ENCODE measurements around the gene GPD1.

The GPD1 gene

DNA sequence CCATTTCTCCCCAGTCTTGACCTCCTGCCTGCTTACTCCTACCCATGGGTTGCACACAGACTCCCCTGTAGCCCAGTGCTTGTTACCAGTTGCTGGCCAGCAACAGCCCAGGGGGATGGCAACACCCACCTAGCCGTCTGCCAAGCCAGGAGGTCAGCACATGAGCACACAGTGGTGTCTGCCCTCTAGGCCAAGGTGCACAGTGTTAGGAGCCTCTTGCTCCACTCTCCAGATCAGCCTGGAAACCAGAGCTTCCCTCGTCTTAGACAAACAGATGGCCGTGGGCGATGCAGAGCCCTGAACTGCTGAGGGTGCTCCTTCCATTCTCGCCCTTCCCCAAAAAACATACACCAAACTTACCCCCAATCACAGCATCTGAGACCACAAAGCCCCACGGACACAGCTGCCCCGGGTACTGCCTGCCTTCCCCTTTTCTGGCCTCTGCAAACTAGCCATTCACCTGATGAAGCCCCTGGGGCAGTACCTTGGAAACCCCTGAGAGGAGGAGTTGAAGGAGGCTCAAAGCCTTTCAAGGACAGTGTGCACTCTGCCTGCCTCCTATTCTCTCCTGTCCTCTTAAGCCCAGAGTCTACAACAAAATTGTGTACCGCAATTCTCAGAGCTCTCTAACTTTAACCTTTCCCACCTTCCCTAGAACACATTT, 1.0 kb upstream of the GPD1 start:
- no peak for DNase-seq

DNA sequence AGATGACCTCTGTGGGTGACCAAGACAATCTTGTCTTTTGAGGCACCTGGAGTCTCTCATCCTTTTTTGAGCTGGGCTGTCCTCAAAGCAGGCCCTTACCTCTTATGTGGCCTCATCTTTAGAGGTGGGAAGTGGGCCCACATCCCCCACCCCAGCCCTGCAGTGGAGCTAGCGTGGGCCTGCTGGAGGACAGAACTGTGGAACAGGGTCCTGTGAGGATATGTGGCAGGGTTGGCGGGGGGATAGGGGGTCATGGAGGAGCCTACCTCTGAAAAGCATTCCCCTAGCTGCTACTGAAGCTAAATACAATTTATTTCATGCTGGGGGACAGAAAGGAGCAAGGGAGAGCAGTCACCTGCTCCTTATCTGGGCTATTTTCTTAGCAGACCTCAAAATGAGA, 457 bp upstream of the GPD1 start:
- no peak for DNase-seq

DNA sequence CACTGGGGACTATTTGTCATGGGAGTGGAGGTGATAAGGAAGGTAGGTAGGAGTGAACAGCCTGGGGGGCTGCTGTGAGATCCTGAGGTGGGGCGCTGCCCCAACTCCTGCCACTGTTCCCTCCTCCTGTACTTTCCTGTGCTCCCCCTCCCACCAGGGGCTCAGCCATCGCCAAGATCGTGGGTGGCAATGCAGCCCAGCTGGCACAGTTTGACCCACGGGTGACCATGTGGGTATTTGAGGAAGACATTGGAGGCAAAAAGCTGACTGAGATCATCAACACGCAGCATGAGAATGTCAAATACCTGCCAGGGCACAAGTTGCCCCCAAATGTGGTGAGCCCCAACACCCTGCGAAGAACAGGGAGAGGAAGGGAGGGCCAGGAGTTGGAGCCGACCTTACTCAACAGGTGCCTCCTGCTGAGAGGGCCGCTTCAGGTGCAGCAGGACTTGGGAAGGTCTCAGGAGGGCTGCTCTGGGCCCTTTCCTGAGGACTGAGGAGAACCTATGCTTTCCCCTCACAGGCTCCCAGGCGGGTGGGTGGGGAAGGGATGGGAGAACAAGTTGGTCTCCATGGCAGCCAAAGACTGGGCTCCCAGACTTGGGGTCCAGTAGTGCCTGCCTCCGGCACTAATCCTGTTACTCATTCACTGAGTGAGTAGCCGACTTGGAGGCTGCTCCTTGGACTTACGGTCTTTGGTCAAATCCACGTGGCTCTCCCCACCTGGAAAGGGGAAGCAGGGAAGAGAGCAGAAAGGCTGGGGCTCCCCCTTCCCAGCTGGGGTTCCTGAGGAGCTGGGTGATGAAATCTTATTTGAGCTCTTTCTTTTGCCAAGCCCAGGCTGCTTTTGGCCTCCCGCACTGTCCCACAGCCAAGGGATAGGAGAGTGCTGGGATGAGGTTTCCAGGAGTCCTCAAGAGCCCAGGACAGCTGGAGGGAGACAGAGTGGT, 884 bp downstream of the GPD1 start:
- DNase-seq, result no peak

DNA sequence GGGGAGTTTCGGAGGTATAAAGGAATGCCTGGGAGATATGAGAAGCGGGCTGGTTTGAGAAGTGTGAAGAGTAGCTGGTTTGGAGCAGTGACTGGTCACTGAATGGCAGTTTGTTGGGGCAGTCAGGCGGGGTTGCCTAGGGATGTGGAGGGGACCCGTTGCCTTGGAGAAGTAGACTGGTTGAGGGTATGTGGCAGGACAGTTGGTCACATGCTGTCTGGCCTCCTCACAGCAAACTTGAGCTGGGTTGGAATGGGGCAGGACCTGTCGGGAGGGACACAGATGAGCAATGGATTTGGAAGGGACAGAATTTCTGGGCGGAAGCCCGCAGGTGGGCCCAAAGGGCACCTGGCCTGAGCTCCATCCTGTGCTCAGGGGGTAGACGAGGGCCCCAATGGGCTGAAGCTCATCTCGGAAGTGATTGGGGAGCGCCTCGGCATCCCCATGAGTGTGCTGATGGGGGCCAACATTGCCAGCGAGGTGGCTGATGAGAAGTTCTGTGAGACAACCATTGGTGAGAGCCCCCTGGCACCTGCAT, 2.2 kb downstream of the GPD1 start:
- DNase-seq, result no peak

DNA sequence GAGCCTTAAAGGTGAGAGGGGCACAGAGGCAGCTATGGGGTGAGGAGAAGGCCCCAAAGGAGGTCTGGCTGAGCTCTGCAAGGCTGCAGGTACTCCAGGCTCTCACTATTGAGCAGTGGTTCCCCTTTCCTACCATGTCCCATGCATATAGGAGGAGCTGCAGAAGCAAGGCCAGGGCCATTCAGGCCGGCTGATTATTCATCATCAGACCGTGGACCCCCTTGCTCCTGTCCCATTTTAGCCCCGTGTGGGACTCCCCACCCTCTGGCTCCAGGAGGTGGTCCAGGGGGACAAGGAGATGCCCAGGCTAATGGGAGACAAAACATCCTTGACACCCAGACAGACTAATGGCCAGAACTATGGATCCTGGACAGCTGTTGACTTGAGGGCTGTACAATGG, 3.1 kb downstream of the GPD1 start:
- DNase-seq, result no peak

DNA sequence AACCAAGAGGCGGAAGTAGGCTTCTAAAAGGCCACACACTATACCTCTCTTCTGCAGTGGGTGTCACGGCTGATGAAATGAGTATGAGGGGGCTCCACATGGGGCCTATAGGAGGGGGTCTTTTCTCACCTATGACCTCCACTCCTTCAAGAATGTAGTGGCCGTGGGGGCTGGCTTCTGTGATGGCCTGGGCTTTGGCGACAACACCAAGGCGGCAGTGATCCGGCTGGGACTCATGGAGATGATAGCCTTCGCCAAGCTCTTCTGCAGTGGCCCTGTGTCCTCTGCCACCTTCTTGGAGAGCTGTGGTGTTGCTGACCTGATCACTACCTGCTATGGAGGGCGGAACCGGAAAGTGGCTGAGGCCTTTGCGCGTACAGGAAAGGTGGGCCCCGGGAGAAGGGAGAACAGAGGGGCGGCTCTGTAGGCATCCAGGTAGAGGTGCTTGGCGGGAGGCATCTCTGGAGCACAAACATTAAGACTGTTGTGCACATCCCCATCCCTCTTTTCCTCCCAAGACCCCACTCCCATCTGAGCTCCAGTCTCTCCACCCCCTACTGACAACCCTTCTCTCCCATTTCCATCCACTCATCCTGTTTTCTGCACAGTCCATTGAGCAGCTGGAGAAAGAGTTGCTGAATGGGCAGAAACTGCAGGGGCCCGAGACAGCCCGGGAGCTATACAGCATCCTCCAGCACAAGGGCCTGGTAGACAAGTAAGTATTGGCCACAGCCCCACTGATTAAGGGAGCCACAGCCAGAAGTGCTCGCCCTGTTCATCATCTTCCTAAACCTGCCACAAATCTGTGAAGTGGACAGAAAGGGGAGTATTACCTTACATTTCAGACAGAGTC, 3.8 kb downstream of the GPD1 start:
- DNase-seq, result no peak

DNA sequence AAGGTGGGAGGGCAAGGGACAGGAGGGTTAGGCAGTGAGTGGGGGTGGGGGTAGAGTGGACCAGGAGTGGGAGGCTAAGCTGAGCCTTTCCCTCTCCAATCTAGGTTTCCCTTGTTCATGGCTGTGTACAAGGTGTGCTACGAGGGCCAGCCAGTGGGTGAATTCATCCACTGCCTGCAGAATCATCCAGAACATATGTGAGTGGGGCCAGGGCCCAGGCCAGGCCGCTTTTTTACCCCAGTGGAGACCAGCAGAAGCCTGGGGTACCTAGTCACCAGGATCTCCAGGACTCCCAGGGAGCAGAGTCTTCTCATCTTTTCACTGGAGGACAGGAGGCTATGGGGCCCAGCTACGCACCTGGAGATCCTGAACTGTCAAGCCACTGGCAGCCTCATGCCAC, 5.5 kb downstream of the GPD1 start:
- no peak for DNase-seq

DNA sequence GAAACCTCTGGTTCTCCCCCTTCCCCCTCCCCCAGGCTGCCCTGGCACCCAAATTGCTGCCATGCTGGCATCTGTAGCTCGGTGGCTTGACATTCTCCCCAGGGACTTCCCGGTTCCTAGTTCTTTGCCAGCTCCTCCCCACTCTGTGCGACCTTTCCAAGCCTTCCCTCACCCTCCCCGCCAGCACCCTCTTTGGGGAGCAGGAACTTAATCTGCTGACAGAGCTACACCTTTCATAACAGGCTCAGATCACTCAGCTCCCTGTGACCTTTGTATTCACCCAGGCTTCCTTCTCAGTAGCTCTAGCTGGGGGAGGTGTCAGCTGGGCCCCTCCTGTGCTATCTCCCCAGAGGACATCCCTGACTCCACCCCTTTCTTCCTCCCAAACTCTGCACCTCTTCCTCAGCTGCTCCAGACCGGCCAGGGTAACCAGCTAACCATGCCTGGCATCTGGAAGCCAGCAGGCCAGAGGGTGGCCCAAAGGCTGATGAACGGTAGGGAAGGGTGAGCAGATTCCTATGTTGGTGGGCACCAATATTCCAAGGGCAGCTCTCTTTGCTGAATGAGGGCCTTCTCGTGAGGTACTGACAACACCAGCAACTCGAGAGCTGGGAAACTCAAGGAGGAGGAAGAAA, 6.4 kb downstream of the GPD1 start:
- no peak for DNase-seq

DNA sequence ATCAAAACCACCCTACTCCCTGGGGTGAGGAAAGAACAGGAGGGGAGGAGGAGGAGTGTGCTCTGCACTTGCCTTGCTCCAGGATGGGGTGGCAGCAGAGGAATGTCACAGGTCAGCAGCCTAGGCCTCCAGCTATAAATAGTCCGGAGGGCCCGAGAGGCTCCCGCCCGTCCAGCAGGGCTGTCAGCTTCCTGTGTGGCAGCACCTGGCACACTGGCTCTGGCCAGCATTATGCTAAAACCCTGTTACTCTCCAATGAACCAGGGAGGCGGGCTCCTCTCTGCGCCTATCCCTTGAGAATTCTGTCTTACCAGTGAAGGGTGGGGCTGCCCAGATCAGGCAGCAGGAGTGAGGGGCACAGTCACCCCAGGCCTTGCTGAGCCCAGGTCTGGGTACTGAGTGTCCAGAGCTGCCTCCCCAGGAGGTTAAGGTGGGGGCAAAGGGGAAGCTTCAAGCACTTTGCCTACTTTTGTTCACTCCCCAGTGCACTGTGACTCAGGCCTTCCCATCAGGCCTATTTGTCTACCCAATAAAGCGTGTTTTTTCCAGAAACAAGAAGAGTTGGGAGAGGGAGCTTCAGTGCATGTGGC, 7.0 kb downstream of the GPD1 start:
- DNase-seq, result peak; percentile 27

DNA sequence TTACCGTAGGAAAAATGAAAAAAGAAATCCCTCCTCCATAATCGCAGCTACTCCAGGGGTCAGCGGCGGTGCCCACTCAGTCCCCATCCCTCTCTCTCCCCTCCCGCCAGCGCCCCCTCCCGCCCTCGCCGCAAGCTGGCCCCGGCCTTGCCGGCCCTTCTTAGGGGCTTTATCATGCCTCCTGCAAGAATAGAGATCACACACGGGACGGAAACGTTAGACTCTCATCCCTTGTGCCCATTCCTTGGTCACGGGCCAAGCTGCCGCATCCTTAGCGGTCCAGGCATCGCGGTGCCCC, 7.5 kb downstream of the GPD1 start:
- no peak for DNase-seq

DNA sequence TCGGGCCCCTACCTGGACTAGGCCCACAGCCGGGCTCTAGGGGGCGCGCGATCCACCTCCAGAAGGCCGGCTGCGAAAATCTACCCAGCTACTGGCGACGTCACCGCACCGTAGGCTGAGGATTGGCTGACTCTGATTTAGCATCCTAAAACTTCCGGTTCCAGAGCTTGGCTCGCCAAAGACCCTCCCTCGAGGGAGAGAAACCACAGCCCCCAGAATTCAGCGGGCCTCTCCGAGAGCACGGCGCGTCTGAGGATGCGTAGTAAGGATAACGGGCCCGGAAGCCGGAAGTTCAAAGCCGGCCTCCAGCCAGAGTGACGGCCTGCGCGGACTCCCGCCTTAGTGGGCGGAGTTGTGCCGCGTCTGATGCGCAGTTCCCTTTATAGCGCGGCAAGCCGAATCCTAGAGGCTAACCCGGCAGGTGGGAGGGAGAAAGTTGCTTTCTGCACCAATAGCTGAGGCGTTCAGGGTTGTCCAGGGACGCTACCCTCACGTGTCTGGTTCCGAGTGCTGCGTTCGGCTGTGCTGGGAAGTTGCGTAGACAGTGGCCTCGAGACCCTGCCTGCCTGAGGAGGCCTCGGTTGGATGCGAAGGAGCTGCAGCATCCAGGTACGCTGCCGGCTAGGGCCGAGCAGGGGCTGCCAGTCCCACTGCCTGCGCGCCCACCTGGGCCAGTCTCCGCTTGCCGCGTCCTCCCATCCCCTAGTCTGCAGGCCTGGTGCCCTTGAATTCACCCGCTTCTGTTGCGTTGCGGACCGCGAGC, 8.1 kb downstream of the GPD1 start, which contains the start of gene COX14:
COX14 (plus strand) TSS at position 544 of the 763 bp plus-strand sequence. CDS start 7,808 bp downstream, outside the sequence.
- DNase-seq, result peak; percentile 100

DNA sequence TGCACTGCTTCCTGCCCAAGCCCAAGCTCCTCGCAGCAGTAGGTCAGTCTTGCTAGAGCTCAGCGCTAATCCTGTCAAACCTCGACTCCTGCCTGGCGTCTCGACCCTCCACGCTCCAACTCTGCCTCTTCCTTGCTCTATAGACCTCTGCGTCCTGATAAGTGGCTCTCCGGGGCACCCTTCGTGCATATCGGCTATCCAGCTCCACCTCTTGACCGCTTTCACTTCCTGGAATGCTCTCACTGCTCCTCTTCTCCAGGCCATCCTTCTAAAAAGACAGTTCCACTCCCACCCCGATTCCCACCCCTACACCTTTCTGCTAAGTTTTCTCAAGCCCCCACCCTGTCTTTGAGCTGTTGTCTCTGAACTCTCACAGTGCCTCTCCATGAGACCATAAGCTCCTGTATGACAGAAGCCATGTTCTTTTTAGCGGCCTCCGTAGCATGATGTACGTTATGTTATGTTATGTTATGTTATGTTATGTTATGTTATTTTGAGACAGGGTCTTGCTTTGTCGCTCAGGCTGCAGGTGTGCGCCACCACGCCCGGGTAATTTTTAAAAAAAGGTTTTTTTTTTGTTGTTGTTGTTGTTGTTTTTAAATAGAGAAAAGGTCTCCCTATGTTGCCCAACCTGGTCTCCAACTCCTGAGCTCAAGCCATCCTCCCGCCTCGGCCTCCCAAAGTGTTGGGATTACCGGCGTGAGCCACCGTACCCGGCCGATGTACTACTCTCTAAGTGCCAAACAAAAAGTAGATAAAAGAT, 8.8 kb downstream of the GPD1 start:
- no peak for DNase-seq

DNA sequence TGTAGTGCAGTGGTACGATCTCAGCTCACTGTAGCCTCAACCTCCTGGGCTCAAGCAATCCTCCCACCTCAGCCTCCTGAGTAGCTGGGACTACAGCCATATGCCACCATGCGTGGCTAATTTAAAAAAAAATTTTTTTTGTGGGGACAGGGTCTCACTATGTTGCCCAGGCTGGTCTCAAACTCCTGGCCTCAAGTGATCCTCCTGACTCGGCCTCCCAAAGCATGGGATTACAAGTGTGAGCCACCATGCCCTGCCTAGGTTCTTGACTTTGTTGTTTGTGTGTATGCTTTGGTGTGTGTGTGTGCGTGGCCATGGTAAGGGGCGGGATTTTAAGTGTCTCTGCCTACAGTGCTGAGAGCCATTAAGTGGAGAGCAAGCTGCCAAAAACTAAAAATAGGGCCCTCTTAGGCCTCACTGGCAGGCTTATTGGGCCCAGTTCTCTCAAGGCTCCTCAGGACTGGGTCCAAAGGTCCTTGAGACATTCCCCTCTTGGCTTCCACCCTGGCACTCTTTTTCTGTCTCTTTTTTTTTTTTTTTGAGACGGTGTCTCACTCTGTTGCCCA, 13.3 kb downstream of the GPD1 start:
- DNase-seq, result no peak

DNA sequence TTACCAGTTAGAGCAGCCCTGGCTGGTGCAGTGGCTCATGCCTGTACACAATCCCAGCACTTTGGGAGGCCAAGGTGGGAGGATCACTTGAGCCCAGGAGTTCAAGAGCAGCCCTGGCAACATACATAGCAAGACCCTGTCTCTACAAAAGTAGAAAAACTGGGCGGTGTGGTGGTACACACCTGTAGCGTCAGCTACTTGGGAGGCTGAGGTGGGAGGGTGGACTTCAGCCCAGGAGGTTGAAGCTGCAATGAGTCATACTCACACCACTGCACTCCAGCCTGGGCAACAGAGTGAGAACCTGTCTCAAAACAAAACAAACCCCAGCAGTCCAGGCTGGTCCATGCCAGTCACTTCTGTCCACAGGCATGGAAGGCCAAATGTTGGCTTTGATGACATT, 15.6 kb downstream of the GPD1 start:
- no peak for DNase-seq

DNA sequence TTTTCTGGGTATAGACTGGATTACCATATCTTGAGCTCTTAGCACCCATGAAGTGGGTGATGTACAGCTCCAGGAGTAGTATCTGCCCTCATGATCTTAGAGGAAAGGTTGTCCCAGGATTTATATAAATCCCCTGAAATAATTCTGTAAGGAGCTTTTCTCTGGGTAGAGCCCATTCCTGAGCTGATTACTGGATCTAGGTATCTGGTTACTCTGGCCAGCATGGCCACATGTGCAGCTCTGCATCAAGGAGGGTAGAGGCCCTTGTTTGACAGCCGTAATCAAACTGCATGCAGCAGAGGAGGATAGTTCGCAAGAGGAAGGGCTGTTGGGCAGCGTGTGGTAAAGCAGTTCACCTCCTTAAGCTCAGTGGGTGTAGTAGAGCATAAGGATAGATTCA, 16.7 kb downstream of the GPD1 start:
- DNase-seq, result no peak

DNA sequence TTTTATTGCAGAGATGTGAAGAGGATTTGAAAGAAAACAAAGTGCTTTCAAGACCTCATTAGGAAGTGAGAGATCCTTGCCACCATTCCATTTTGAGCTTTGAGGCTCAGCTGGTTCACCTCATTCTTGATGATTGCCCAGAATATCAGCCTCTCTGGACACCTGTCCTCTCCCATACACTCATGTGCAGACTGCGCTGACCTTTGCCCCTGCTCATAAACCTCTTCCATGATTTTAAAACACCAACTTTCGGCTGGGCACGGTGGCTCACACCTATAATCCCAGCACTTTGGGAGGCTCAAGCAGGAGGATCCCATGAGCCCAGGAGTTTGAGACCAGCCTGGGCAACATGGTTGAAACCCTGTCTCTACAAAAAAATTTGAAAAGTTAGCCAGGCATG, 17.1 kb downstream of the GPD1 start:
- DNase-seq, result no peak

DNA sequence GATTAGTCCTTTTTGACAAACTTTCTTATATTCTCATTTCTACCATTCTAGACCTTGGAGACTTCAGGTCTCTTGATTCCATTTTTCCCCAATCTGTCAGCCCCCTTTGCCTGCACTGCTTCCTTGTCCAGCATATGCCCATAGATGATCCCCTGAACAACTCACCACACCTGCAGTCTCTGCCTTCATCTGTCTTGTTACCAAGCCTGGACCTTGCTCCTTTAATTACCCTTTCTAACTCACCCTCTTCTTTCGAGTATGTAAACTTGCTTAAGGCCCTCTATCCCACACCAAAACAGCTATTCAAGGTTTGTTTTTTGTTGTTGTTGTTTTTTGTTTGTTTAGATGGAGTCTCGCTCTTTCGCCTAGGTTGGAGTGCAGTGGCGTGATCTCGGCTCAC, 17.8 kb downstream of the GPD1 start:
- no peak for DNase-seq

DNA sequence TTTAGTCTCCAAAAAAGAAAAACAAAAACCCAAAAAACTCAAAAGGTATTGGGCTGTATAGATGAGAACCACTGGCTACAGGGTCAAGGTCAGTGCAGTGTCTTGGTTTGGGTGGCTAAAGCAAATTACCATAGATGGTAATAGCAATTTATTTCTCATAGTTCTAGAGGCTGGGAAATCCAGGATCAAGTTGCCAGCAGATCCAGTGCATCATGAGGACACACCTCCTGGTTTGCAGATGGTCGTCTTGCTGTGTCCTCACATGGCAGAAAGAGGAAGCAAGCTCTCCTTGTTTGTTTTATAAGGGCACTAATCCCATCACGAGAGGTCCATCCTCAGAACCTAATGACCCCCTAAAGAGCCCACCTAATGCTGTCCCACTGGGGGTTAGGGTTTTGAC, 19.4 kb downstream of the GPD1 start:
- DNase-seq, result no peak

DNA sequence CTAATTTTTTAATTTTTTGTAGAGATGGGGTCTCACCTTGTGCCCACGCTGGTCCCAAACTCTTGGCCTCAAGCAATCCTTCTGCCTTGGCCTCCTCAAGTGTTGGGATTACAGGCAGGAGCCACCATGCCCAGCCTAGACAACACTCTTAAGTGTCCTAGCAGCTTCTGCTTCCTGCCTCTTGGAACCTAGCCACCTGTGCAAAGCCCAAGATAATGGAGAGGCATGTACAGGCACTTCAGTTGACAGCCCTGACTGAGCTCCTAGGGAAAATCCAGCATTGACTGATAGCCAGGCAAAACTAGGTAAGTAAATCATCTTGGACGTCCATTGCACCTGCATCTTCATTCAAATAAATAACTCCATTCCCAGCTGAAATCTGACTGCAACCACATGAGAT, 23.7 kb downstream of the GPD1 start:
- no peak for DNase-seq

DNA sequence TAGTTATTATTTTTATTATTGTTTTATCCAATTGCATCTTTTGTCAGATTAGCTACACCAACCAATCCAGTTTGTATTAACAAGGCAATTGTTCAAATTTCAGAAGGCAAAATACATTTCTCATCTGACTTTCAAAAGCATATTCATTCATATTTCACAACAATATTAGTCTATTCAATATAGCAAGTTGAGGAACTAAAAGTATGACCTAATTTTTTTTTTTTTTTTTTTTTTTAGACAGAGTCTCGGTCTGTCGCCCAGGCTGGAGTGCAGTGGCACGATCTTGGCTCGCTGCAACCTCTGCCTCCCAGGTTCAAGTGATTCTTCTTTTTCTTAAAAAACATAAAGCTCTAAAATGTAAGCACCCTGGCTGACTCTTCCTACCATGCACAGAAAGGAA, 25.5 kb downstream of the GPD1 start:
- DNase-seq, result no peak

Data from fibroblast of skin of right quadriceps (primary cell).